NCI-H1694 (cell line): ENCODE measurements around the gene JAK2.
"Not testable (repeated sequence)": the region's sequence is repeated elsewhere in the genome, so short reads cannot be mapped to it uniquely, and the experiment has no call there.

Experiments used
- DNase-seq: peaks from one replicate; lab custom pipeline; 2025; lab: John Stamatoyannopoulos, UW

Gene JAK2

GRCh38 chr9:5041390-5042115 is 56.5 kb downstream of the JAK2 start:
- DNase-seq: no peak

DNA sequence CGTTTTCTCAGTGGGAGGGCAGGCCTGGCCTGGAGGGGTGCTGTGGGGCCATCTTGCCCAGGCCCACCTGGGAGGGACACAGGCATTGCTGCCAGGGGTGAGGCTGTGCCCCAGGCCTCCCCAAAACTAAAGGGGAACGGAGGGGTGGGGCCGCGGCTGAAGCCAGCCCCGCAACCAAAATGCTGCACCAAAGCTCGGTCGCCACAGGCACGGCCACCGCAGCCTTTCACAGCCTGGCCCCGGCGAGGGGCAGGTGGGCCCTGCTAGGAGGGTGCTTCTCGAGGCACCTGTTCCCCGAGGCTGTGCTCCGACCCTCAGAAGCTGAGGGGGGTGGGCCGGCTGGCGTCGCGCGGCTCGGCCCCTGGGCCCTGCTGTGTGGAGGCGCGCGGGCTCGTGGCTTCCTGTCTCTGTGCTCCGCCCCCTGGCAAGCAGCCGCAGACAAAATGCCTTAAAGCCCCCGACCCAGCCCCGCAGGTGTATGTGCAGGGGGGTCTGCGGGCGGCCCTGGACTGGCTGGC is 57.6 kb downstream of the JAK2 start:
- no peak for DNase-seq

DNA sequence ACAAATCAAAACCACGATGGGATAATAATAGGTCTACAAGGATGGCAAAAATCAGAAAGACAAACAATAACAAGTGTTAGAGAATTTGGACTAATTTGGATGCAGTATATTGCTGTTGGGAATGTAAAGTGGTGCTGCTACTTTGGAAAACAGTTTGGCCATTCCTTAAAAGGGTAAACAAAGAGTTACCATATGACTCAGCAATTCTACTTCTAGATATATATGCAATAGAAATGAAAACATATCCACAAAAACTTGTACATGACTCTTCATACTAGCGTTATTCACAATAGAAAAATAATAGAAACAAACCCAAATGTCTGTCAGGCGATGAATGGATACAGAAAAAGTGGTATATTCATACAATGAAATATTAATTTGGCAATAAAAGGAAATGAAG is 58.3 kb downstream of the JAK2 start:
- DNase-seq: no peak

- DNase-seq: no peak
Measured at GRCh38 chr9:5044160-5044559, 59.1 kb downstream of the JAK2 start.

DNA sequence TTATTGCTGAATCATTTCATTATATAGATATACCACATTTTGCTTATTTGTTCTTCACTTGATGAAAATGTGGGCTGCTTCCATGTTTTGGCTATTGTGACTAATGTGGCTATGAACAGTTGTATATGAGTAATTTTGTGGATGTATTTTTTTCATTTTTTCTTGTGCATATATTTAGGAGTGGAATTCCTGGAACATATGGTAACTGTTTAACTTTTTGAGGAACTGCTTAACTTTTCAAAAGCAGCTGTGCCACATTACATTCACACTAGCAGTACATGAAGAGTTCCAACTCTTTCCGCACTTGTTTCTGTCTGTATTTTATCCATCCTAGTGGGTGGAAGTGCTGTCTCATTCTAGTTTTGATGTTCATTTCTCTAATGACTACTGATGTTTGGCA is 67.8 kb downstream of the JAK2 start:
- DNase-seq: no peak

GRCh38 chr9:5062631-5063030 is 77.6 kb downstream of the JAK2 start:
- DNase-seq: no peak

GRCh38 chr9:5072871-5073270 is 87.8 kb downstream of the JAK2 start:
- no peak for DNase-seq

DNA sequence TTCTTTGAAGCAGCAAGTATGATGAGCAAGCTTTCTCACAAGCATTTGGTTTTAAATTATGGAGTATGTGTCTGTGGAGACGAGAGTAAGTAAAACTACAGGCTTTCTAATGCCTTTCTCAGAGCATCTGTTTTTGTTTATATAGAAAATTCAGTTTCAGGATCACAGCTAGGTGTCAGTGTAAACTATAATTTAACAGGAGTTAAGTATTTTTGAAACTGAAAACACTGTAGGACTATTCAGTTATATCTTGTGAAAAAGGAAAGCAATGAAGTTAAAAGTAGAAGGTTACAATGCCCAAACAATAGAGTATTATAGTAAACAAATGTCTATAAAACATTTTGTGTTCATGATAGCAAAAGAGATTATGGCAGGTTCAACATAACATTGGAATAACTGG is 88.6 kb downstream of the JAK2 start:
- DNase-seq: no peak

GRCh38 chr9:5085993-5086392 is 100.9 kb downstream of the JAK2 start:
- DNase-seq: no peak

- DNase-seq: no peak
Measured at GRCh38 chr9:5089737-5090136, 104.7 kb downstream of the JAK2 start.

DNA sequence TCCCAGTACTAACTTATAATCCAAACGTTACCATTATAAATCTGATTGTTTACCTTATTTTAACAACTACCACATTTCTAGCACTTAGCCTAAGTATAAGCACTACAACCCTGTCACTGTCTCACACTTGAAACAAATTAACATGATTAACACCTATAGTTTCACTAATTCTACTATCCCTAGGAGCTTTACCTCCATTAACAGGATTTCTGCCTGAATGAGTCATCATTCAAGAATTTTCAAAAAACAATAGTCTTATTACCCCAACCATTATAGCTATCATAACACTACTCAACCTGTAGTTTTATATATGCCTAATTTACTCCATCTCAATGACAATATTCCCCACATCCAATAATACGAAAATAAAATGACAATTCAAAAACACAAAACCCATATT is 110.7 kb downstream of the JAK2 start:
- DNase-seq: no peak

DNA sequence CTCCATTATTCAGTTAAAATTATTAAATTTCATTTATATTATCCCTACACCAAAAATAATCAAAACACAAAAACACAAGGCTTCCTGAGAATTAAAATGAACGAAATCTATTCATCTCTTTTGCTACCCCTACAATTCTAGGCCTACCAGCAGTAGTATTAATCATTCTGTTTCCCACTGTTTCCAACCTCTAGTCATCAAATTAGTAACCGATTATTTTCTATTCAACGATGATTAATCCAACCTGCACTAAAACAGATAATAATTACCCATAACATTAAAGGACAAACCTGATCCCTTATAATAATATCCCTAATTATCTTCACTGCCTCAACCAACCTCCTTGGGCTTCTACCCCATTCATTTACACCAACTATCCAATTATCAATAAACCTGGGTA is 114.4 kb downstream of the JAK2 start:
- DNase-seq: no peak

DNA sequence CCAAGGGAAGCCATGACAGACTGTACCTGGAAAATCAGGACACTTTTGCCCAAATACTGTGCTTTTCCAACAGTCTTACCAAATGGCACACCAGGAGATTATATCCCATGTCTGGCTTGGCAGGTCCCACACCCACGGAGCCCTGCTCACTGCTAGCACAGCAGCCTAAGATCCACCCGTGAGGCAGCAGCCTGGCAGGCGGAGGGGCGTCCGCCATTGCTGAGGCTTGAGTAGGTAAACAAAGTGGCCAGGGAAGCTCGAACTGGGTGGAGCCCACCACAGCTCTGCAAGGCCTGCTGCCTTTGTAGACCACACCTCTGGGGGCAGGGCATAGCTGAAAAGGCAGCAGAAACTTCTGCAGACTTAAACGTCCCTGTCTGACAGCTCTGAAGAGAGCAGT is 116.1 kb downstream of the JAK2 start:
- not testable (repeated sequence) for DNase-seq

- DNase-seq: not testable (repeated sequence)
Measured at GRCh38 chr9:5106517-5106916, 121.4 kb downstream of the JAK2 start.

GRCh38 chr9:5110867-5111681 is 126.0 kb downstream of the JAK2 start:
- DNase-seq: no peak

- no peak for DNase-seq
Measured at GRCh38 chr9:5111696-5112095, 126.6 kb downstream of the JAK2 start.

GRCh38 chr9:5112109-5112592 is 127.1 kb downstream of the JAK2 start:
- DNase-seq: no peak

DNA sequence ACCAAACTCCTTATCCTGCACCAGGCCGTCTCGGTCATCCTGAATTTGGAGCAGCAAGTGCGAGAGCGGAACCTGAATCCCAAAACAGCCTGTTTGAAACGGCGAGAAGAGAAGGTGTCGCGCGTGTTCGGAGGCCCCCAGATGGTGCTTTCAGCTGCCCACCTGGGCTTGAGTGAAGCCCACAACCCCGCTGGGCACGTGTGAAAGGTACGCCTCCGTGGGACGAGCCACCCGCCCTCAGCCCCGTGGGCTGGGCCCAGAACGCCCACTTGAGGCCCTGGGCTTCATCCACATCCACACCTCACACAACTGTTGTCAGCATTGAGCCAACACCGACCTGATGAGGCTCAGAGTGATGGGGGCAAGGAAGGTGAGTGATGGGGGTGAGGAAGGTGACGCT is 127.6 kb downstream of the JAK2 start:
- DNase-seq: no peak

GRCh38 chr9:5113523-5113922 is 128.5 kb downstream of the JAK2 start:
- no peak for DNase-seq

DNA sequence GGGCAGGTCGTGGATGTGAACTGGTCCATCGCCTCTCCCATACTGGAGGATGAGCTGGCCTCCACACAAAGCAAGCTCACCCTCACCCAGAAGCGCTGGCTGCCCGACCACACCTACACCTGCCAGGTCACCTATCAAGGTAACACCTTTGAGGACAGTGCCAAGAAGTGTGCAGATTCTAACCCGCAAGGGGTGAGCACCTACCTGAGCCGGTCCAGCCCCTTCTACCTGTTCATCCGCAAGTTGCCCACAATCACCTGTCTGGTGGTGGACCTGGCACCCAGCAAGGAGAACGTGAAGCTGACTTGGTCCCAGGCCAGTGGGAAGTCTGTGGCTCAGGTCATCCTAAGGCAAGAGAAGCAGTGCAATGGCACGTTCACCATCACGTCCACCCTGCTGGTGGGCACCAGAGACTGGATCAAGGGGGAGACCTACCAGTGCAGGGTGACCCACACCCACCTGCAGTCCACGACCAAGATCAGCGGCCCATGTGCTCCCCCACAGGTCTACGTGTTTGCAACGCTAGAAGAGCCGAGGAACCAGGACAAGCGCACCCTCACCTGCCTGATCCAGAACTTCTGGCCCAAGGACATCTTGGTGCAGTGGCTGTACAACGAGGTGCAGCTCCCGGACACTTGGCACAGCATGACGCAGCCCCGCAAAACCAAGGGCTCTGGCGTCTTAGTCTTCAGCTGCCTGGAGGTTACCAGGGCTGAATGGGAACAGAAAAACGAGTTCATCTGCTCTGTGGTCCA is 129.1 kb downstream of the JAK2 start:
- no peak for DNase-seq

DNA sequence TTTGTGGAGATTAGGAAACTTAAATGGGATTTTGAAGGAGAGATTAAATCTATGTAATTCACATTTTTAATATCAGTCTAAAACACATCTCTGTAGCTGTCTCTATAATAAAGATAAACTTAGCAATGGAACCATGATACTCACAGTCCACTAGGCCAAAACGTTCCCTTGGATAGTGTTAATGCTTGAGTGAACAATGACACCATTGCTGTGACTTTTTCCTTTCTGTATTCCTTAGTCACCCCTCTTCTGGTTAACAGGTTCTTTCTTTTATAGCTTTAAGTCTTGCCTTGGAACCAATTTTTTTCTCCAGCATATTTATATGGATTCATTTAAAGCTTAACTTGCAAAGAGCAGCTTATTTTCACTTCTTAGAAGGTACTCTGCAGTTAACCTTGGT is 137.0 kb downstream of the JAK2 start:
- DNase-seq: no peak

DNA sequence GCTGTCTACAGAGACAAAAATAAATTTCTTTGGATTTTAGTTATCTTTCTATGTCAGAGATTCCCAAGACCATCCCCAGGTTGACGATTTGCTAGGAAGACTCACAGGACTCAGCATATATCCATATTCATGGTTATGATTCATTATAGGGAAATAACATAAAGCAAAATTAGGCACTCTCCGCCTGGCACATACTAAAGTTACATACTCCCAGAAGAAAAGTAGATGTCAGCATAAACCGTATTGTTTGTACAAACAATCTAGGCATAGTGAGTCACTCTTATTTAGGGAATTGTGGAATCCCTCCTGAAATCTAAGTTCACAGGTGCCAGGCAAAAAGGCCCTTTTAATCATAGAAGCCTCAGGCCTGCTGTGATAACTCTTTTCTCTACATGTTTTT is 137.4 kb downstream of the JAK2 start:
- DNase-seq: no peak
